Measurements from ENCODE around the gene TTC4.

DNA sequence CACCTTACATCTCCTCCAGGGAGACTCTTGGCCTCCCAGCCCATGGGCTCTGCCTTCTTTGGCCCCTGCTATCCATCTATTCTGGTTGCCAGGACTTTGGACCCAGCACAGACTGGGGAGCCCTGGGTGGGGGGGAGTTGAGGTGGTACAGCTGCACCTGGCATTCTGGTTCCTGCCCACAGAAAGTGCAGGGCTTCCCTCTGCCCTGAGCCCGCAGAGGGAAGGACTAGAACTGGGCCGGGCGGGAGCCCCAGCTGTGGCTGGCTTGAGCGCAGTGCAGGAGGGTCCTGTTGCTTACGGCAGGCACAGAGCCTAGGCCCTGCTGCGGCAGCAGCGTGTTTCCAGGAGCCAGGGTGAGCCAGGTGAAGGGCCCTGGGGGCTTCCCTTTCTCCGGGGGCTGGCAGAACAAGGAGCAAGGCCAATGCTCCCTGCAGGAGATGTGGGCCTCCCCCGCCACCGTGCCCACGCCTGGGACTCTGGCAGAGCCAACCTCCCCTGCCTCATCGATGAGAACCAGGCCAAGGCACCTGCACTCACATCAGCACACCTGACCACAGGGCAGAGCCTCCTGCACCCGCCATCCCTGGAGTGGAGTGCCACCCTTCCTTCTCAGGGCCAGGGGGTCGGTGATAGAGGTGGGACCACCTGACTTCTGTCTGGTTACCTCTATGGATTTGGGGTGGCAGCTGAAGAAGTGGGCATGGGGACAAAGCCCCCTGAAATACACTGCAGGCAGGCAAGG lies 32.6 kb downstream of the TTC4 start:
- TF ChIP-seq, protein P1, sequence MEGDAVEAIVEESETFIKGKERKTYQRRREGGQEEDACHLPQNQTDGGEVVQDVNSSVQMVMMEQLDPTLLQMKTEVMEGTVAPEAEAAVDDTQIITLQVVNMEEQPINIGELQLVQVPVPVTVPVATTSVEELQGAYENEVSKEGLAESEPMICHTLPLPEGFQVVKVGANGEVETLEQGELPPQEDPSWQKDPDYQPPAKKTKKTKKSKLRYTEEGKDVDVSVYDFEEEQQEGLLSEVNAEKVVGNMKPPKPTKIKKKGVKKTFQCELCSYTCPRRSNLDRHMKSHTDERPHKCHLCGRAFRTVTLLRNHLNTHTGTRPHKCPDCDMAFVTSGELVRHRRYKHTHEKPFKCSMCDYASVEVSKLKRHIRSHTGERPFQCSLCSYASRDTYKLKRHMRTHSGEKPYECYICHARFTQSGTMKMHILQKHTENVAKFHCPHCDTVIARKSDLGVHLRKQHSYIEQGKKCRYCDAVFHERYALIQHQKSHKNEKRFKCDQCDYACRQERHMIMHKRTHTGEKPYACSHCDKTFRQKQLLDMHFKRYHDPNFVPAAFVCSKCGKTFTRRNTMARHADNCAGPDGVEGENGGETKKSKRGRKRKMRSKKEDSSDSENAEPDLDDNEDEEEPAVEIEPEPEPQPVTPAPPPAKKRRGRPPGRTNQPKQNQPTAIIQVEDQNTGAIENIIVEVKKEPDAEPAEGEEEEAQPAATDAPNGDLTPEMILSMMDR (IDR thresholded peaks at IDR 0.05; ENCODE audit: low read length), result no peak
- TF ChIP-seq EZH2 (optimal IDR thresholded peaks at IDR 0.05; ENCODE audit: low read depth, low read length) (no peak), EZH2phosphoT487 (IDR thresholded peaks at IDR 0.05; ENCODE audit: low read length) (no peak)

Measured in MM.1S (cell line).